HG03097 (cell line): Measurements from ENCODE around the gene HS6ST1.

Experiments
- ATAC-seq: cut with Tn5 transposase; IDR thresholded peaks from one replicate; pipeline ENCODE4 v1.9.1; 2021; ENCODE audit not compliant: unreplicated experiment, low FRiP score

Gene HS6ST1

GRCh38 chr2:128350736-128351135 lies 32.1 kb upstream of the HS6ST1 start:
- ATAC-seq: no peak

- no peak for ATAC-seq
Observed at GRCh38 chr2:128348701-128349100, 30.0 kb upstream of the HS6ST1 start.

DNA sequence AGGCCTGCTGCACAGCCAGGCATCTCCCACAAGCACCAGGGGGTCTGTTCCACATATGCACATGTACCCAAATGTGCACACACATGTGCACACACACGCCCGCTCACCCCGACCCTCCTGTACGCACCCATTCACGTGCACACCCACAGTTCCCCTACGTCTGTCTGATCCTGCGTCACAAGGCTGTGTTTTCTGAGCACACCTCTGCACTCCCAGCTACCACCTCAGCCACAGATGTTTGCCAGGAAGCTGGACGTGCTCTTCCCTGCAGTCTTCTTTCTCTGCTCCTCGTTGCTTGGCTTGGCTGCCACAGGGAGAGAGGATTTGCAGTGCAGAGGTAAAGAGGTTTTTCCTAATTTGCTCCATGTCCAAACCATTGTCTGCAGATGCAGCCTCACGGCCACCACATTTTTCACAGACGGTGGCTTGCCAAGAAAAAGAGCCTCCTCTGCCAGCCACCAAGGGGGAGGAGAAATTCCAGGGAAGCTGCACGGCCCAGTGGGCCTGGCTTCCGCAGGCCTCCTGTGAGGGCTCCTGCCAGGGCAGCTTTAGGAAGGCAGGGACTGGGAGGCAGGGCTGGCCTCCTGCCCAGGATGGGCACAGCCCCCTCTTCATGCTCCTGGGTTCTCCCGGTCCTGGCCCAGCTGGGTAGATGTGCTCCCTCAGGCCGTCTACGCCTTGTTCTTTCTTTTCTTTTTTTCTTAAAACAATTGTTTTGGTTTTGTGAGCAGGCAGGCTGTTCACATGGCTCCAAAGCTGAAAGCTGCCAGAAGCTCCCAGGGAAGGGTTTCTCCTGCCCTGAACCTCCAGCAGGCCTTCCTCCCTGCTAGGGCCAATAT lies 29.3 kb upstream of the HS6ST1 start:
- no peak for ATAC-seq

DNA sequence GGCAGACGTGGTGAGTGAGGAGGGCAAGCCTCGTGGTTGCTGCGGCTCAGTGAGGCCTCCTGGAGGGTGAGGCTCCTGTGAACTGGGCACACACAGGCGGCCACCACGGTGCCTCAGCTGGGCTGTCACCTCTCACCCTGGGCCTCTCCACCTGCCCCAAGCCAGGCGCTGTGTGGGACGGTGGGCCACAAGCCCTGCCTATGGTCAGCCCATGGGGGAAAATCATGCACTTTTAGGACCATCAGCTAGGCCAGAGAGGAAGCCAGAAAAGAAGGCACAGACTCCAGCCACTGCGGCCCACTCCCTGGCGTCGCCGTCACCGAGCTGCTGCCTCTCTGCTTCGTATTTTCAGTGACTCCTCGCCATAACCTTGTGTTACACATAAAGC lies 28.5 kb upstream of the HS6ST1 start:
- ATAC-seq: no peak

DNA sequence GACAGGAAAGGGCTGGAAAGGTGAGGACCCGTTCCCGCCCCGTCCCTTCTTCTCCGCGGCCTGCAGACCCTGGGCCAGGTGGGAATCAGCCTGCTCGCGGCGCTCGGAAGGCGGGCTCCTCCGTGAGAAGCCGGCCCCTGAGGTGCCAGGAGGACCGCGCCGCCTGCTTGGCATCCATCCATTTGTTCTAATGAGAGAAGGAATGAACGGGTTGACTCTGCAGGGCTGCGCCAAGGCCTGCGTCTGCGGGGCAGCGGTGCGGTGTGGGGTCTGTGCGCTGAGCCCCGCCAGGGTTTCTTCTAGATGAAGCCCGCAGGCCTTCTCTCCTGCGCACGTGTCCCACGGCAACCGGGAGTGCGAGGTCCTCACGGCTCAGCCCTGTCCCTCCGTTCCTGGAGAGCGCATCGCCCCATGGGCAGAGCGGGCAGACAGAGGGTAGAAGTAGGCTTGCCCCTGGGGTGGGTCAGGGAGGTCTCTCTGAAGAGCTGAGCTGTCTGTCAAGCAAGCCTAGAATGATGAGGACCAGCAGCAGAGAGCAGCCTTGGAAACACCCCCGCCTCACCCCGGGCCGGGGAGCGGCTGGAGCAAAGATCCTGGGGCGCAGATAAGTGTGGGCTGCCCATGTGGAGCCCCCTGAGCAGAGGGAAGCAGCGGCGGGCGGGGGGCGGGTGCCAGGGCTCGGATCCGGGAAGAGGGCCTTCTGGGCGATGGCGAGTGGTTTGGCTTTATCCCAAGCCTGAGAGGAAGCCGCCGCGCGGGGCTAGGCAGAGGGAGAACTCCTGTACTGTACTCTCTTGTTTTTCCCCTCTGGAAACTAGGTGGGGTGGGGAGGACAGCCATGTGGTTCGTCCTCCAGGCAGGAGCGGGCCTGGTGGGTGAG lies 27.9 kb upstream of the HS6ST1 start:
- ATAC-seq: no peak

DNA sequence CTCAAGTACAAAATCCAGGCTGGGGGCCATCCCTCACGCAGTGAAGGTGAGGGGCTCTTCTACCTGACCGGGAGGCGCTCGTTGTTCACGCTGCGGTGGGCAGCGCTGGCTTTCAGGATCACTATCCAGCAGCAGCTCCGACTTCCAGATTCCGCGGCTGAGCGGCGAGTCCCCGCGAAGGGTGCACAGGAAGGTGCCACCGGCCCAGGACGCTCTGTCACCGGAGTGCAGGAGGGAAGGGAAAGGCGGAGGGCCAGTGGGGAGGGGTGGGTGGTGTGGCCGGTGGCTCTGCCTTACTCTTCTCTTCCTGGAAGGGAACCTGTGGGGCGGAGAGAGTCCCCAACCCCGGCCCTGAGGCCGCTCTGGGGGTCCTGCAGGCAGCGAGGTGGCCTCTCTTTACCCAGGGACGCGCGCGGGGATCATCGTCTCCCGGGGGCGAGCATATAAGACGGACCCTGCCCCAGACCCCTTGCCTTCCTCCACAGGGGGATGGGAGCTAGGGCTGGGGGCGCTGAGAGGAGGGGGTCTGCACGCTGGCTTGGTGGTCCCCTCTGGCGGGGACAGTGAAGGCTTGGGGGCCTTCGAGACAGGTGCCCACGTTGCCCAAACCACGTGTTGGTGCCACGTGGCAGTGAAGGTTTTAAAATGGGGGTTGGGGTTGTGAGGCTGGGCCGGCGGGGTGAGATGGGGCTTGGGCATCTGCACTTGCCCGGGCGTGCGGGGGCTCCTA lies 26.9 kb upstream of the HS6ST1 start:
- no peak for ATAC-seq

DNA sequence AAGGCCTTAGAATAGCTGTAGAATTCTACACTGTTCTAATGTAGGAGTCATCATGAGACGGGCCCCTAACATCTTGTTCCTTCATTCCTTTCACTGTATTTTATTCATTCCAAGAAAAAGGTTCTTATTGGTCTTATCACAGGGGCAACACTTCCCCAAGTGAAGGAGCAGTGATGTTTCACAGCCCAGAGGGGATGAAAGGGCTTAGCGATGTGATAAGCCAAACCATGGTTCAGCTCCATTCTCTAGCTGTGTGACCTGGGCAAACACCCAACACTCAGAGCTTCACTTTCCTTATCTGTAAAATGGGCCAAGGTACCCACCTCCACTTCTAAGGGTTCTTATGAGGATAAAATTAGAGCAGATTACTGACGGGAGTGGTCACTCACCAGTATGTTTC lies 25.4 kb upstream of the HS6ST1 start:
- no peak for ATAC-seq

GRCh38 chr2:128343459-128343858 lies 24.8 kb upstream of the HS6ST1 start:
- ATAC-seq: no peak

DNA sequence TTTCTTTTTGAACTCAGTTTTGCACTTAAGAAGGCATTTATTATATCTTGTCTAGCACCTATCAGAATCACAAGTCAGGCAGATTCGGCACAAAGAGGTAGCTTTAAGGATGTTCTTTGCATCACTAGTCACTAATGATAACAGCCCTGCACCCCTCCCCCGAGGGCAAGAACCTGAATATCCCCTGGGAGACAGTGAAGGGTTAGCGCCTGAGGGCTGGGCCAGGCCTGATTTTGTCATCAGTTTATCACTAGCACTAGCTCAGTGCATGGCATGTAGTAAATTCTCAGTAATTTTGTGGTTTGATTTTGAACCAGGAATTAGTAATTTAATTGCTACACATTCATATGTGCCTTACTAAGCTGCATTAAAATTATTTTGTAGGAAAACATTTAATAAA lies 23.9 kb upstream of the HS6ST1 start:
- ATAC-seq: no peak

DNA sequence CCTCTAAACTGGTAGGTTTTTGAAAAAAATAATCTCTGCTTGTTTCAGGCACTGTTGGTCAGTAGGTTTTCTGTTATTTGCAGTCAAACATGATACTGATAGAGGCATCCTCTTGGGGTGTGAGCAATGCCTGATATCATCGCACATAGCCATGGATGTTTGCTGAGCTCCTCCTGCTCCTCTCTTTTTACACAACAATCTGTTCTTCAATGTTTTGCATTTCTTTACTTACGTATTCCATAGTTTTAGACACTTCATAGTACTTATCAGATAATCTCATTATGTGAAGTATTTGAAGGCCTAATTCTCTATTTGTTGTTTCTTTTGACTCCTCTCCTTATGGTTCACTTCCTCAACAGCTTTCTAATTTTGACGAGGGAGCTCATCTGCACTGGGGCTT lies 23.0 kb upstream of the HS6ST1 start:
- no peak for ATAC-seq

GRCh38 chr2:128332091-128332634 lies 13.5 kb upstream of the HS6ST1 start:
- ATAC-seq: no peak

DNA sequence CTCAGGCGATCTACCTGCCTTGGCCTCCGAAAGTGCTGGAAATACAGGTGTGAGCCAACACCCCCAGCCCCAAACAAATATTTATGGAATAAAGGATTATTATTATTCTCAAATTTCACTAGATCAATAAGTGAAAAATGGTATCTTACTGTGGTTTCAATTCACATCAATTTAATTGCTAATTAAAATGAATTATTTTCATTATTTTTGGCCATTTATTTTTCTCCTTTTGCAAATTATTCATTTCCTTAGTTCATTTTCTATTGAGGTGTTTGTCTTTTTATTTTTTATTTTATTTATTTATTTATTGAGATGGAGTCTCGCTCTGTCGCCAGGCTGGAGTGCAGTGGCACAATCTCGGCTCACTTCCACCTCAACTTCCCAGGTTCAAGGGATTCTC lies 11.9 kb upstream of the HS6ST1 start:
- ATAC-seq: no peak

GRCh38 chr2:128329607-128330006 lies 10.9 kb upstream of the HS6ST1 start:
- ATAC-seq: no peak

- ATAC-seq: no peak
Observed at GRCh38 chr2:128327180-128327964, 8.7 kb upstream of the HS6ST1 start.

GRCh38 chr2:128326346-128326745 lies 7.7 kb upstream of the HS6ST1 start:
- no peak for ATAC-seq

GRCh38 chr2:128325611-128326181 lies 7.0 kb upstream of the HS6ST1 start:
- ATAC-seq: no peak

DNA sequence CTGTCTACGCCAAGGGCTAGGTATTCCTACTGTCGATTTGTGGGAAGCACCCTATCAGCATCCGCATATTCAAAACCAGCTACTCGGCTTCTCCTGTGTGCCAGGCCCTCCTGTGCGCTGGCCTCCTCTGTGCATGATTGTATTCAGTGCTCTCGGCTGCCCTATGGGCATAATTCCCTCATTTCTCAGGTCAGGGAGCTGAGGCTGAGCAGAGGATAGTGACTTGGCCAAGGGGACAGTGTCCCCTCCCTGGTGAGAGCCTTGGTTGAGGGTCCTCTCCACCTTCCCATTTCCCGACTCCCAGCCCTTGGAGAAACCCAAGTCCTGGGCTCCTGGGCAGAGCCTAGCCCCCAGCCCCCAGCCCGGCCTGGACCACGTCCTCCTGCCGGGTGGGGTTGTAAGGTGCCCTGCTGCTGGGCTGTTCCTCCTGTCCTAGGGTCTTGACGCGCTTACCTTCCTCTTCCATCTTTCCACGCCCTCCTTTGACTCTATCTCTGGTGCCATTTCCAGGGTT lies 6.3 kb upstream of the HS6ST1 start:
- no peak for ATAC-seq

DNA sequence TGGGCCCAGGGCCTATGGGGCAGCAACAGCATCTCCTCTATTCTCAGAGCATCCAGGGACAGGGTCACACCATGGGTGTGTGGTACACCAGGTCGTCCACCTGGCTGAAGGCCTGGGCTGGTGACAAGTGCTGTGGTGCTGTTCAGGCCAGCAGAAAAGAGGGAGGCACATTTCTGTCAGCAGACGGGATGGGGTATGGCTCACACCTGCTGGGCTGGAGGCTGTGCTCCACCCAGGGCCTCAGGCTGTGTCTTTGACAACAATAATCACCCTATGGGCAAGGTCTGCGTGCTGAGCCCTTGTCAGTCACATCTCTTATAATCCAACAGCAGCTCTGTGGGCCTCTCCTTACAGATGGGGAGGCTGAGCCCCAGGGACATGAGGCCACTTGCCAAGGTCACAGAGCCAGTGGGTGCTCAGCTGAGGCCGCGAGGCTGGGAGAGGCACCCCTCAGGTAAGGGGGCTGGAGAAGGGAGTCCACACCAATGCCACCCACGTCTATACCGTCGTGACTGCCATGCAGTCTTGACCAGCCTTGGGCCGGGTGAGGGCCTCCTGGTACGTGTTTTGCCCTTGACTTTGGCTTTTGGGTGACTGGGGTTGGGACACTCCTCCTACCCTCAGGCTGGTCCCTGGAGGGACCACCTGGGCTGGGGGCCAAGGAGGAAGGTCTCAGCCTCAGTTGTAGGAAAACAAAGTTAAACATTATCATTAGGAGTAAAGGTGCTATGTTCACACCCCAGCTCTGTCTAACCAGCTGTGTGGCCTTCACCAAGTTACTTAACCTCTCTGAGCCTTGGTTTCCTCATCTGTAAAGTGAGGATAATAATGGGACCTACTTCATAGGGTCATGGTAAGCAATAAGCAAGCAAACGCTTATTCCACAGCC lies 5.6 kb upstream of the HS6ST1 start:
- no peak for ATAC-seq

DNA sequence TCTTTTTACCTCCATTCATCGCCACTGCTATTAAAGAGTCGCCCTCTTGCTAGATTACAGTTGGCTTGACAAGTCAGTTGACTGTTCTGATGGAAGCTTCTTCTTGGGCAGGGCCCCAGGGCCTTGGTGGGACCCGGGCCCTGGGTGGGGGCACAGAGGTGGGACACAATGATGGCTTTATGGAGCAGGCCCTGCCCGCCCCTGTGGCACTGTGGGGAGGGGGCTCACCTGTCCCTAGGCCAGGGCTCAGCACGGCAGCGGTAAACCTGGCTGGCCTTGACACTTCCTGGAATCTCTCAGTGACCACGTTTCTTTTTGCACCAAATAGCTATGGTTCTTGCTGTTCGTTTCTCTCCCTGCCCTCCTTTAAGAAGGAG lies 4.9 kb upstream of the HS6ST1 start:
- no peak for ATAC-seq
